ENCODE data around the gene HRH1. TPM values are rescaled to one million over a fixed set of nuclear protein-coding genes. Genes with fewer than 3 reads are reported as not detected.
A peak's percentile ranks its signal among the peaks of the same experiment; 100 is the strongest.
"Not testable (repeated sequence)": the region's sequence is repeated elsewhere in the genome, so short reads cannot be mapped to it uniquely, and the experiment has no call there.

Gene HRH1
- polyA plus RNA-seq, 1 donor = 3.0 TPM

GRCh38 chr3:11140713-11141104 lies 13.6 kb upstream of the HRH1 start:
- DNase-seq (ENCODE audit: low read depth) = no peak

- DNase-seq (ENCODE audit: low read depth) = no peak
Measured at GRCh38 chr3:11143476-11143875, 10.8 kb upstream of the HRH1 start.

- no peak for DNase-seq (ENCODE audit: low read depth)
Measured at GRCh38 chr3:11144996-11145395, 9.3 kb upstream of the HRH1 start.

GRCh38 chr3:11145888-11146287 lies 8.4 kb upstream of the HRH1 start:
- DNase-seq (ENCODE audit: low read depth) = no peak

- DNase-seq (ENCODE audit: low read depth) = no peak
Measured at GRCh38 chr3:11146773-11147660, 7.3 kb upstream of the HRH1 start.

DNA sequence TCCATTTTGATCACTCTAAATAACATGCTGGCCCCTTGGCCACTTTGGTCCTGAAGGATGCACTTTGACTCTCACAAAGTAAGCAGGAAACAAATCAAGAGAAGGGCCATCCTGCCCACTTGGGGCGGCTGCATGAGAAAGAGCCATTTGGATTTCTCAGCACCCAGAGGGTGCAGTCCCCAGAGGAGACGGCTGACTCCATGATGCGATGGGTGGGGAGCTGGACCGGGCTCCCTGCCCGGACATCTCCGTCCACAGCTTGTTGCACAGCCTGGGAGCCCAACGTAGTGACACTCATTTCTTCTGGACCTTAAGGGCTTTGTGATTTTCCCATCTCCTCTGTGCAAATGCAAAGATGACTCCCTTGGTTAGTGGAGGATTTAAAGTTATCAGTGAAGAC lies 4.0 kb upstream of the HRH1 start:
- DNase-seq (ENCODE audit: low read depth) = no peak

GRCh38 chr3:11152301-11152700 lies 2.0 kb upstream of the HRH1 start:
- no peak for DNase-seq (ENCODE audit: low read depth)

- DNase-seq (ENCODE audit: low read depth) = no peak
Measured at GRCh38 chr3:11154953-11155325, 646 bp downstream of the HRH1 start.

DNA sequence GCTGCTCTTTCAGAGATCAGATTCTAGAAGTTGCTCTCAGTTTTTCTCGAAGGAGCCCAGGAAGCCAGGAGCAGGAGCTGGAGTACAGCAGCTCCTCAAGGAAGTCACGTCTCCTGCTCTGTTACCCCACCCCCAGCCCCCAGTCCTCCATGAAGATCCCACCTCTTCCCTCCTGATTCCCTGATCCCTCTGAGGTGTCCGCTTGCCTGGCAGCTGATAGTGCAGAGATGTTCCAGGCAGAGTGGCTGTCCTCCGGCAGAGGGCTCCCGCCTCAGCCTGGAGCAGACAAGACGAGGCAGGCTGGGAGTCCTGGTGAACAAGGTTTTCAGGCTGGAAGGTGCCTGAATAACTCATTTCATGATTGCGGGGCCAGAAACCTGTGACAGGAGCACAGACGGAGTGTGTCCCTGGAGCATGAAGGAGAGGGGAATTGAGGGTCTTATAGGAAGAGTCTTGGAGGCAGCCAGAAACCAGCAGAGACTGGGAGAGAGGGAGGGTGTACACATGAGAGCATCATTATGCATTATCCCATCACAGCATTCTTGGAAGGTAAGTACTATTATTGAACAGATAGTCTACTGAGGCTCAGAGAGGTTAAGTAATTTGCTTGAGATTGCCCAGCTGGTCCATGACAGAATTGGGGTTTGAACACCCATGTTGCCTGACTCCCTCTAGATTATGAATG lies 1.2 kb downstream of the HRH1 start:
- peak; percentile 61 for DNase-seq (ENCODE audit: low read depth)

GRCh38 chr3:11156026-11156410 lies 1.7 kb downstream of the HRH1 start:
- DNase-seq (ENCODE audit: low read depth) = no peak

GRCh38 chr3:11157421-11157820 lies 3.1 kb downstream of the HRH1 start:
- no peak for DNase-seq (ENCODE audit: low read depth)

GRCh38 chr3:11159421-11159904 lies 5.2 kb downstream of the HRH1 start:
- peak; percentile 89 for DNase-seq (ENCODE audit: low read depth)

DNA sequence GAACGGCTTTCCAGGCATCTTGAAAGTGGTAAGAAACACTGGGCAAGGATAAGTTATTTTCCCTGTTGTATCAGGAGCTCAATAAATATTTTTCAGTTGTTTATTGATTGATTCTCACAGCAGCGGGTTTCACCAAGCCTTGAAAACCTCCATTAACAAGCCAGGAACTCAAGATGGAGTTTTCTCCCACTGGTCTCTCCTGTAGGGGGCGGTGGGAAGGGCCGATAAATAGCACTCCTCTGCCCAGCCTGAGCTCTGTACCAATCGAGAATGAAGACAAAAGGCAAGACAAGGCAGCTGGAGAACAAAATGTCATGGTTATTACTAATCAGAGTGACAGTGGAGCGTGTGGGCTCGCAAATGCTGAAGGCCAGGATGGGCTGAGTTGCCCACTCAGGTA lies 7.4 kb downstream of the HRH1 start:
- no peak for DNase-seq (ENCODE audit: low read depth)

GRCh38 chr3:11162401-11163345 lies 8.4 kb downstream of the HRH1 start:
- DNase-seq (ENCODE audit: low read depth) = no peak

- DNase-seq (ENCODE audit: low read depth) = peak; percentile 53
Measured at GRCh38 chr3:11164607-11165006, 10.3 kb downstream of the HRH1 start.

- no peak for DNase-seq (ENCODE audit: low read depth)
Measured at GRCh38 chr3:11165476-11165875, 11.2 kb downstream of the HRH1 start.

DNA sequence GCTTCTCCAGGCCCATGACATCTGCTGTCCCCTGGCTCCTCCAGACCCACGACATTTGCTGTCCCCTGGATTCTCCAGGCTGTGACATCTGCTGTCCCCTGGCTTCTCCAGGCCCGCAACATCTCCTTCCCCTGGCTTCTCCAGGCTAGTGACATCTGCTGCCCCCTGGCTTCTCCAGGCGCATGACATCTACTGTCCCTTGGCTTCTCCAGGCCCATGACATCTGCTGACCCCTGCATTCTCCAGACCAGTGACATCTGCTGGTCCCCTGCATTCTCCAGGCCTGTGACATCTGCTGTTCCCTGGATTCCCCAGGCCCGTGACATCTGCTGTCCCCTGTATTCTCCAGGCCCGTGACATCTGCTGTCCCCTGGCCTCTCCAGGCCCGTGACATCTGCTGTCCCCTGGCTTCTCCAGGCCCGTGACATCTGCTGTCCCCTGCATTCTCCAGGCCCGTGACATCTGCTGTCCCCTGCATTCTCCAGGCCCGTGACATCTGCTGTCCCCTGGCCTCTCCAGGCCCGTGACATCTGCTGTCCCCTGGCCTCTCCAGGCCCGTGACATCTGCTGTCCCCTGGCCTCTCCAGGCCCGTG lies 12.6 kb downstream of the HRH1 start:
- not testable (repeated sequence) for DNase-seq (ENCODE audit: low read depth)

DNA sequence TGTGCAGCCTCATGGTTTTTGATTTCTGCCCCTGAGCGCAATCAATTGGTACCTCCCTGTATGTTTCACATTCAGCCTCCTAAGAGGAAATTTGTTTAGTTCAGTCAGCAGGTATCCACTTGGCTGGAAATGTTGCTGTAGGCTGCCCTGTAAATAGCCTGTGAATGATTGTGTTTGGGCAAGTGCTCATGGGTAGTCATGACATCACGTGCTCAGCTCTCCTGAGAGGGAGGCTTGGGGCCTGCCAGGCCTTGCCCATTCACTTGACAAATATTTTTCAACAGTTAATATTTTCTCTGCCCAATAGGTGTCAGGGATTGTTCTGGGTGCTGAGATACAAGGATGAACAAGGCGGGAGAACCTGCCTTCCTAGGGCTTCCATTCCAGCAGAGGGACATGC lies 13.3 kb downstream of the HRH1 start:
- no peak for DNase-seq (ENCODE audit: low read depth)

- DNase-seq (ENCODE audit: low read depth) = no peak
Measured at GRCh38 chr3:11168406-11168805, 14.1 kb downstream of the HRH1 start.

DNA sequence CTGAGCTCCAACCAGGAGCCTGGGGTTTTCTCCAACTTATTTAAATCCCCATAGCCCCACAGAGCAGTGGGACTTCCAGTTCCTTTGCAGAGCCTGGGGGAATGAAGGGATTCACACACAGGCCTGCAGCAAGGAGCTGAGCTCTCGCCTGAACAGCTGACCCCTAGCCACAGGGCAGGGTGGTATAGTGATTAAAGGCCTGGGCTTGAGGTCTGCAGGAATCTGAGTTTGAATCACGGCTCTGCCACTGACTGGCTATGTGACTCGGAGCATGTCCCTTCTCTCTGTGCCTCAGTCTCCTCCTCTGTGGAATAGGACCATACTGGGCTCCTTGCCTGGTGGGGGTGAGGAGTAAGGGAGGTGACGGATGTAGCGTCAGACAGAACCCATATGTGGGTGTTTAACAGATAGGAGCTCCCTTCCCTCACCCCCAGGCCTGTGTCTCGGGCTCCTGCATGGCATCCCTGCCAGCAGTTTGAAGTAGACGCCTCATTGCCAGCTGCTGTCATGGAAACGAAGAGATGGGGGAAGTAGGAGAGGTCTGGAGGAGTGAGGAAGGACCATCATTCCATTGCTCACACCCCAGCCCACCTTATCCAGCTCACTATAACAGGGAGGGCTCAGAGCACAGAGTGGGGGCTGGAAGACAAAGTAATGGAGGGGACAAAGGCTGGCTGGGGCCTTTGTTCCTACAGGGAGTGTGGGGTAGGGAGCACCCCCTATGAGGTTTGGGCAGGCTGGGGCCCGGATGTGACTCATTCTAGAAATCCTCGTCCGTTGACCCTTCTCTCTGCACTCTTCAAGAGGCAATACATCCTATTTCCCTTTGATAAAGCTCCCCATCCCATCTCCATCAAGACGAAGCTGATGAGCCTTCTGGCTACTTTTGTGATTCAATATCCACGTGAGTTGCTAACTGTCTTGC lies 14.8 kb downstream of the HRH1 start:
- no peak for DNase-seq (ENCODE audit: low read depth)
